T47D (cell line): Measurements from ENCODE around the gene APPL2.

Experiments used
- DNase-seq, 2 experiments: peaks; one replicate each; pipeline versions ENCODE4 v3.0.0 to v3.0.0-alpha.2; 2011 to 2012; ENCODE audit warnings: low read depth in 1 of 2, low spot score in 1 of 2
- JUND ChIP-seq: IDR thresholded peaks from 2 replicates; pipeline ENCODE4 v1.6.1; 2012; ENCODE audit warnings: low read depth
- in situ Hi-C: cut with HindIII; loops from 2 replicates; pipeline ENCODE4 v1.10.0; 2016; ENCODE audit warnings: low sequenced_read_pairs, low pct_unique_long_range_greater_than_20kb

The APPL2 gene, protein sequence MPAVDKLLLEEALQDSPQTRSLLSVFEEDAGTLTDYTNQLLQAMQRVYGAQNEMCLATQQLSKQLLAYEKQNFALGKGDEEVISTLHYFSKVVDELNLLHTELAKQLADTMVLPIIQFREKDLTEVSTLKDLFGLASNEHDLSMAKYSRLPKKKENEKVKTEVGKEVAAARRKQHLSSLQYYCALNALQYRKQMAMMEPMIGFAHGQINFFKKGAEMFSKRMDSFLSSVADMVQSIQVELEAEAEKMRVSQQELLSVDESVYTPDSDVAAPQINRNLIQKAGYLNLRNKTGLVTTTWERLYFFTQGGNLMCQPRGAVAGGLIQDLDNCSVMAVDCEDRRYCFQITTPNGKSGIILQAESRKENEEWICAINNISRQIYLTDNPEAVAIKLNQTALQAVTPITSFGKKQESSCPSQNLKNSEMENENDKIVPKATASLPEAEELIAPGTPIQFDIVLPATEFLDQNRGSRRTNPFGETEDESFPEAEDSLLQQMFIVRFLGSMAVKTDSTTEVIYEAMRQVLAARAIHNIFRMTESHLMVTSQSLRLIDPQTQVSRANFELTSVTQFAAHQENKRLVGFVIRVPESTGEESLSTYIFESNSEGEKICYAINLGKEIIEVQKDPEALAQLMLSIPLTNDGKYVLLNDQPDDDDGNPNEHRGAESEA

GRCh38 chr12:105235732-105236476, at the start of gene APPL2:
Gene APPL2, minus strand, starts transcription at chr12:105236174. Its CDS starts 162 bp downstream, at chr12:105236012.
- TF ChIP-seq JUND, result no peak
- in situ Hi-C loops, result no loop called here
- peak; percentile 94 for DNase-seq

DNA sequence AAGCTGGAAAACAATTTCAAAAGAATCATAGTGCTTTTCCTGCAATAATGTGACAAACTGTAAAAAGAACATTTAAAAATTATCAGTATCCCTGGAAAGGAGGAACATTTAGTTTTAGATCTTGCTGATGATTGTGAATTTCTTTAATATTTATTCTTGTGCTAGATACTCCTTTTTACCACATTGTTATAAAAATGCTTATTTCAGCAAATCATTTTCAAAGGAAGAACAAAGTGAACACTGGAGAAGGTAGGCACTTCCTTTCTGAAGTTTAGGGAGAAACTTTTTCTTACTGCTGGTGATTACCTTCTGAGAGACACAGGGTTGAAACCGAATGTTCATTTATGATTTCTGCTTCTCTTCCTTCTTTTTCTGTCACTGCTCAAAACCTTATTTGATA, 49.4 kb upstream of the APPL2 start:
- DNase-seq, result no peak
- in situ Hi-C loops, result no loop called here
- TF ChIP-seq JUND, result no peak

DNA sequence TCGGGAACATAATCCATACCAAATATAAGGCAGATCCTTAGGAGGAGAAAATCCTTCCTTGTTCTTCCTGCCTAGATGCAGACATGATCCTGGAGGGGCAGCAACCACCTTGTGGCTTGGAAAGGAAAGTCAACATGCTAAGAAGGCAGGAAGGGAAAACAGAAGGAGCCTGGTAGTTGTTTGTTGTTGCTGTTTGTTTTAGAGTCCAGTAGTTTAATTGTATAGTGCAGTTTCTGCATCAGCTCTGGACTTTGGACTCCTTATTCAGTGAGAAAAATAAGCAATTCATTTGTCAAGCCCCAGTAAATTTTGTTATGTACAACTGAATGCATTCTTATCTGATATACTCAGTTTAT, 45.7 kb upstream of the APPL2 start:
- in situ Hi-C loops, result no loop called here
- TF ChIP-seq JUND, result no peak
- peak in 1 of 2 experiments; percentile 31 for DNase-seq

DNA sequence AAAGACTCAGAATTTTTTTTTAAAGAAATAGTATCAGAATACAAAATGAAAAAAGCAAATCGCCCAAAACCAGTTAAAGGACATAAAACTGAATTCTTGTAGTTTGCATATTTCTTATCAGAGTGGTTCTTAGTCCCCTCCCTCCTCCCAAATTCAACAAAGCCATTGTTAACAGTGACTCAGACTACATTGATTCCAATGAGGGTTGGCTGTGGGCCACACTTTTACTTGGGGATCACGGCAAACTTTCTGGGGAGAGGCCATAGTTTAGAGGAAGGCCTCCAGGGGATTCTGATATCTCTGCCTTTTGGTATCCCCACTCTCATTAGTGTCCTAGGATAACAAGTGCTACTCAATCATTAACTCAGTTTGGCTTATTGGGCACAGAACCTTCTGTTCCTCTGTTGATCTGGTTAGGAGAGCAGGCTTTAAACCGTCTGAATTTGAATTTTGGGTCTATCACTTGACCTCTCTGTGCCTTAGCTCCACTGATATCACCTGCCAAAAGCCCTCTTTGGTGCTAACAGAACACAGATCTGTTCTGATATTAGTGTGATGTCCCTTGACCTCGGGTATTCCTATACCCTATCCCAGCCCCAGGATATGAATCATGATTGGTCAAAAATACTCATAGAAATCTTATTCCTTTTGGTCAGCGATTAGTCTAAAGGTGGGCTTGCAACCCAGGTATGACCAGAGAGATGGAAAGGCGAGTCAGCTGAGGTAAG, 45.2 kb upstream of the APPL2 start:
- TF ChIP-seq JUND, result no peak
- DNase-seq, result no peak
- in situ Hi-C loops, result no loop called here

DNA sequence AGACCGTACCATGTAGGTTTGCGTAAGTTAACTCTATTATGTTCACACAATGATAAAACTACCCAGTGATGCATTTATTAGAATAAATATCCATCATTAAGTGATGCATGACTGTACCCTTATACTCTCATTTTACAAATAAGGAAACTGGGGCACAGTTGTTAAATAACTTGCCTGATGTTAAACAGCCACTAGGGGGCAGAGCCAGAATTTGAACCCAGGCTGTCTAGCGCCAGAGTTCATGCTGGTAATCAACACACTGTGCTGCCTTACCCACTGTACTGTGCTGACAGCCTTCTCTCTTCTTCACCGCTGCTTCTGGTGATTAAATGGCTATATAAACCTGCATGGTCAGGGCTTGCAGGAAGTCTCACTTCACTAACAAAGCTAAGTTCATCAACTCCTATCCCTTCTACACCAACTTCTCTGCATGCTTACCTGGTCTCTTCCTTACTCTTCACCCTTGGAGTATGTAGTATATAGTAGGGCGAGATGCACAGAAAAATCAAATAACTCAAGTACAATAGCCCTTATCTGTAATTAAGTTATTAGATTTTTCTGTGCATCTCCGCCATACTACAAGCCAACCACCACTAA, 43.6 kb upstream of the APPL2 start:
- in situ Hi-C loops, result no loop called here
- TF ChIP-seq JUND, result no peak
- DNase-seq, result peak in 1 of 2 experiments; percentile 73

GRCh38 chr12:105278043-105278697, 42.2 kb upstream of the APPL2 start:
- no peak for TF ChIP-seq JUND
- in situ Hi-C loops, result no loop called here
- DNase-seq, result peak in 1 of 2 experiments; percentile 9

DNA sequence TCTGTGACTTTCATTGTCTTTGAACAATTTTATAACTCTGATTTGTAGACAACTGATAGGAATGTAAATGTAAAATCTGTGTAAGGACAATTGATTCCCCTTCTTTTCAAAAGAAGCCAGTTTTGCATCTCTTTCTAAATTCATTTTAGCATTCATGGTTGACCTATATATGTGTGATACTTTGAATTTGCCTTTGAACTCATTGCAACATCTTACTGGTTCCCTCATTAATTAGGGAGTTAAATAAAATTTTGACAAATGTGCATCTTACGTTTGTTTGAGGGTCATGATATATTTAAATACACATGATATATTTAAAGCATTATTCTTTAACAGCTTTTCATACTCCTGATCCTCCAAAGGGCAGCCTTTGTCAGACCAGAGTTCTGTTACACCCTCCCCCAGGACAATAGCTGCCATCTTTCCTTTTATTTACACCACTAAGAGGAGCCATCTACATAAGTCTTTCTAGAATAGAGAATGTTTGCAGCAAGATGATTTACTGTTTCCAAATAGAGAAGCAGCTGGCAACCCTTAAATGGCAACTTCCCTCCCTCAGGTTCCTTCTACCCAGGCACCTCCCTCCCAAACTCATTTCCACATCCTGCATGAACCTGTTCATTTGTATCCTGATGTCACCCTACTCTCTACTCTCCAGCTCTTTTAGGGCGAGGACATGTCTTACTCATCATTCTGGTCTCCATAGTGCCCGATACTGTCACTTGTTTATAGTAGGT, 40.2 kb upstream of the APPL2 start:
- in situ Hi-C loops, result no loop called here
- no peak for TF ChIP-seq JUND
- peak in 1 of 2 experiments; percentile 34 for DNase-seq

DNA sequence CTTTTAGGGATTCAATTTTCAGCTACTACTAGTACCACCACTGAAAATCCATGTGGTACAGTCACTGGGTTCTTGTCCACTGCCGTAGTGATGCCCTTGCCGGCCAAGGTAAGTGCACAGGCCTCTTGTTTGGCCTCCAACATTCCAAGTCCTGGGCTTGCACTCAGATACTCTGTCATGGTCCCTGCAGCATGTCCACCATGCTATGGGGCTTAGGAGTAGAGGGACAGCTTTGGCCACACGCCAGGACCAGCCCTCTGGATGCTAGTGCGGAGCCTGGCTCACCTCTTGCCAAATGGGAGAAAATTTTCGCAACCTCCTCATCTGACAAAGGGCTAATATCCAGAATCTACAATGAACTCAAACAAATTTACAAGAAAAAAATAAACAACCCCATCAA, 38.6 kb upstream of the APPL2 start:
- in situ Hi-C loops, result no loop called here
- TF ChIP-seq JUND, result no peak
- no peak for DNase-seq

DNA sequence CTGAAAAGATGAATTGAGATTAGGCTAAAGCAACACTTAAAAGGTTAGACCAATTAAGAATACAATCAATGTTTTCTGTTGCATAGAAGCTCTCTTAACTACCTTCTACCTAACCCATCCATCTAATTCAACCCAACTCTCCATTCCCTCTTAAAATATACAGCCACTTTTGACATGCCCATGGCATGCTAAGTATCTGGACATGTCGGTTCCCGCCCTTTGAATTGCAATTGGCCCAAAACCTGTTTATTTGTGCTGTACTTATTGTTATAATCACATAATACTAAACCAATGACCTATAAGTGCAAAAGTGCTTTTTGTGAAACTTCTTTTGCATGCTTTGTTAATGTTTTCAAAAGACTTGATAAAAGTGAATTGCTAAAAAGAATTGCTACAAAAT, 37.6 kb upstream of the APPL2 start:
- in situ Hi-C loops, result no loop called here

DNA sequence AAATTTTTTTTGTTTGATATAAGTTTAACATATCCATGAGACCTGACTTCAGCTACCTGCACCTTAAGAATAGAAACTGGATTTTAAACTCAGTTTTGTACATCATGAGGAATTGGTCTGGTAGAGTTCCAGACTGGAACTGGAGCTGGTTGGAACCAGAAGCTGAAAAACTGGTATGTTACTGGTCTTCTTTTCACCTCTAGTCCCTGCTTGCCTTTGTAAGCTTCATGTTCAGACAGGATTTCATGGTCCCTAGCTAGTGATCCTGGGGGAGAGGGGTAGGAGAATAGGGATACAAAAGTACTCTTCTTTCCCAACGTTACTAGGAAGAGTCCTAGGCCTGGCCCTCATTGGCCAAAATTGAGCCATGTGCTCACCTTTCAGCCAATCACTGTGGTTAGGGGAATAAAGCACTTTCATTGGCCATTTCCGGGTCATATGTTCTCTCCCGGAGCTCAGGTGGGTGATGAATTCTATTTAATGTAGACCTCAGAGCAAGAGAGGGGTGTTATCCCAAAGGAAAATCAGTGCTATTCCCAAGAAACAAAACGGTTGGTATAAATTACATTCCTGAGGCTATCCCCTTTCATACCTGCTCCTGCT, 36.9 kb upstream of the APPL2 start:
- DNase-seq, result peak in 1 of 2 experiments; percentile 35
- in situ Hi-C loops, result no loop called here
- TF ChIP-seq JUND, result no peak

More for the DNA sequence above, 37.6 kb upstream of the APPL2 start:
- DNase-seq, result no peak
- TF ChIP-seq JUND, result no peak
